ENCODE results near the gene ERC1. TPM values are rescaled to one million over a fixed set of nuclear protein-coding genes. Genes with fewer than 3 reads are reported as not detected.

The ERC1 gene
- total RNA-seq, 4 donors from 2014 or later = 50.0 to 88.1 (median 59.7) TPM

- DNase-seq (ENCODE audit: extremely low spot score) = no peak
- Histone ChIP-seq H3K27ac (replicated peaks in 1 of 4) (no peak overlapping the region), H3K4me3 (no peak overlapping the region), H3K4me1 (peaks cover 4 to 12% (median 10%) of the 10 kb centered on the region in 4 donors), H3K9me3 (no peaks in the 10 kb centered on the region), H3K27me3 (no peaks in the 10 kb centered on the region), H3K36me3 (peaks cover 0 to 7% (median 3%) of the 10 kb centered on the region in 4 donors)
- TF ChIP-seq CTCF (IDR thresholded peaks at IDR 0.05) (no peak), EP300 (IDR thresholded peaks at IDR 0.05) (no peak), POLR2AphosphoS5 (IDR thresholded peaks at IDR 0.05) (no peak), POLR2A (IDR thresholded peaks at IDR 0.05; ENCODE audit: low read depth) (no peak)
- intact Hi-C loops (cut with DNase I) = no loop called here
- 92% methylated on average over 9 of the region's 9 CpGs for WGBS
These were observed 31.3 kb downstream of the ERC1 start for GRCh38 chr12:1022032-1022970.

DNA sequence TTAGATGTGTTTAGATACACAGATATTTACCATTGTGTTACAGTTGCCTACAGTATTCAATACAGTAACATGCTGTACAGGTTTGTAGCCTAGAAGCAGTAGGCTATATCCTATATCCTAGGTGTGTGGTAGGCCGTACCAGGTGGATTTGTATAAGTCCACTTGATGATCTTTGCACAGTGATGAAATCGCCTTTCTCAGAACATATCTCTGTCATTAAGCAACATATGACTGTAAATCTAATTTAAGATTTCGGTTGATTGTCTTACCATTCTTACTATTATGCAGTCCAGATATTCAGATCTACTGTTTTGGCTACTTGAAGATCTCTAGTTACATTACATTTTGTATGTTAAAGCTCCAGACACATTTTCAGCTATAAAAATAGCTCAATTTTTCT is 39.8 kb downstream of the ERC1 start:
- H3K27ac ChIP-seq (replicated peaks in 1 of 4) = no peak overlapping the region
- H3K4me3 ChIP-seq = no peak overlapping the region
- H3K9me3 ChIP-seq = no peaks in the 10 kb centered on the region
- TF ChIP-seq POLR2A (IDR thresholded peaks at IDR 0.05; ENCODE audit: low read depth) (no peak), CTCF (IDR thresholded peaks at IDR 0.05) (no peak), EP300 (IDR thresholded peaks at IDR 0.05) (no peak), POLR2AphosphoS5 (IDR thresholded peaks at IDR 0.05) (no peak)
- peaks cover 4 to 36% (median 26%) of the 10 kb centered on the region in 4 donors for H3K36me3 ChIP-seq
- WGBS = 97% methylated on average over 3 of the region's 3 CpGs
- no peaks in the 10 kb centered on the region for H3K27me3 ChIP-seq
- intact Hi-C loops (cut with DNase I) = no loop called here
- DNase-seq (ENCODE audit: extremely low spot score) = no peak
- H3K4me1 ChIP-seq = no peaks in the 10 kb centered on the region

DNA sequence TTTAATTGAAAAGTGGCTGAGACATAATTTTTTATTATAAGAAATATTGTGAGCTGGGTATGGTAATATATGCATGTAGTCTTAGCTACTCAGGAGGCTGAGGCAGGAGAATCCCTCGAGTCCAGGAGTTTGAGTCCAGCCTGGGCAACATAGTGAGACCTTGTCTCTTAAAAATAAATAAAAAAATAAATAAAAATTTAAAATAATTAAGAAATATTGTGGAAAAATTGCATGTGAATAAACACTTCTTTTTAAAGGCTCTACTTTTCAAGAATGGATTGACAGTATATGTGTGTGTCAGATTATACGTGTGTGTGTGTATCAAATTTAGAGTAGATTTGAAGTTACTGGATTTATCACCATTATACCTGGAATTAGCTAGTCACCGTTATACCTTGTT is 43.2 kb downstream of the ERC1 start:
- Histone ChIP-seq H3K9me3 (no peaks in the 10 kb centered on the region), H3K4me1 (no peaks in the 10 kb centered on the region), H3K27ac (replicated peaks in 1 of 4) (no peak overlapping the region), H3K27me3 (no peaks in the 10 kb centered on the region), H3K36me3 (peaks cover 0 to 19% (median 9%) of the 10 kb centered on the region in 4 donors), H3K4me3 (no peak overlapping the region)
- TF ChIP-seq CTCF (IDR thresholded peaks at IDR 0.05) (no peak), EP300 (IDR thresholded peaks at IDR 0.05) (no peak), POLR2A (IDR thresholded peaks at IDR 0.05; ENCODE audit: low read depth) (no peak), POLR2AphosphoS5 (IDR thresholded peaks at IDR 0.05) (no peak)
- WGBS = 87% methylated on average over 3 of the region's 3 CpGs
- DNase-seq (ENCODE audit: extremely low spot score) = no peak
- intact Hi-C loops (cut with DNase I) = no loop called here

DNA sequence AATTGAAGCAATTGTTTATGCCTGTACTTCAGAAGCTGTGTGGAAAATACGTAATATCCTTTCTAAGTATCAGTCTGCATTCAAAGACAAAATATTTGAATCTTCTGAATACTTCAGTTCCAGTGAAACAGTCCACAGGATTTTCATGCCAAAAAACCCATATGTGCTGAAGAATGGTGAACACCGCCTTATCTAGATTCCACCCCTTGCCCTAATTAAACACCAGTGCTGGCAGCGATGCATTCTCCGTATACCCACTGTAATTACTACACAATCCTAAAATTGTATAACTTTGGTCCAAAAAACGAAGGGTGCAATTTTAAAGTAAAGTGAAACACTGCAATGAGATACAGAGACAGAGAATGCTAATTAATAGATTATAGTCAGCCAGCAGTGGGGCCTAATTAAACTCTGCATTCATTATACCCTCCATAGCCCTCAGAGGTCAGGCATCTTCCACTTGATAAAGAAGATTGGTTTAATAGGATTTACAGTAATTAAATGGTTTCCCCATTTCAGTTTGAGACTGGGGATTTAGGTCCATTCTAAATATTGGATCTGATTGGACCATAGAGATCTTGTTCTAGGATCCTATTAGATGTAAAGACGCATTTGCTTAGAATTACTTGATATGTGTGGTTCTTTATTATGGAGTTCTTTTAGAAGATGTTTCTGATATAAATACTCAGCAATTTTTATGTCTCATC is 43.9 kb downstream of the ERC1 start:
- no peaks in the 10 kb centered on the region for H3K9me3 ChIP-seq
- no peaks in the 10 kb centered on the region for H3K27me3 ChIP-seq
- TF ChIP-seq CTCF (IDR thresholded peaks at IDR 0.05) (no peak), EP300 (IDR thresholded peaks at IDR 0.05) (no peak), POLR2AphosphoS5 (IDR thresholded peaks at IDR 0.05) (no peak), POLR2A (IDR thresholded peaks at IDR 0.05; ENCODE audit: low read depth) (no peak)
- no peak for DNase-seq (ENCODE audit: extremely low spot score)
- intact Hi-C loops (cut with DNase I) = no loop called here
- no peak overlapping the region for H3K4me3 ChIP-seq
- H3K4me1 ChIP-seq = no peaks in the 10 kb centered on the region
- H3K36me3 ChIP-seq = peaks cover 0 to 12% (median 3%) of the 10 kb centered on the region in 4 donors
- H3K27ac ChIP-seq (replicated peaks in 1 of 4) = no peak overlapping the region
- 88% methylated on average over 6 of the region's 6 CpGs for WGBS

Measured in esophagus muscularis mucosa (tissue), 4 donors.